Ammon's horn (tissue), 1 donor: ENCODE data around the gene PRKCE.

Source experiments
- DNase-seq: peaks from one replicate; pipeline ENCODE4 v3.0.0-alpha.2; 2016; ENCODE audit warnings: low spot score

The PRKCE gene

GRCh38 chr2:45964223-45964841 lies 312.9 kb downstream of the PRKCE start:
- peak; percentile 49 for DNase-seq

DNA sequence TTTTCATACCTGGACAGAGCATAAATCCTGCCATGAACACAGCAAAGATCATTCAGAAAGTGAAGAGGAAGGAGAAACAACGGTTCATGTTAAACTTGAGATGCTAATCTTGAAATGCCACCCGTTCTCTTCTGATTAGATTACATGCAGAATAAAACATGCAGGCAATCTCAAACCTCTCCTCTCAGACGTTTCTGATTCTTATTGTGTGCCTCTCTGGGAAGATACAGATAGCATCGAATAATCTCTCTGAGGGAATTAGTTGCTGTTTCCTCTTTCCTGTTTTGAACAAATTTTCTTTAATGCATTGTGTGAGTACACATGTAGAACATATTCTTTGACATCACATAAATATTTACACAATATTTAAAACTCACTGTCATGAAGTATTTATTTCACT lies 313.4 kb downstream of the PRKCE start:
- DNase-seq = no peak

DNA sequence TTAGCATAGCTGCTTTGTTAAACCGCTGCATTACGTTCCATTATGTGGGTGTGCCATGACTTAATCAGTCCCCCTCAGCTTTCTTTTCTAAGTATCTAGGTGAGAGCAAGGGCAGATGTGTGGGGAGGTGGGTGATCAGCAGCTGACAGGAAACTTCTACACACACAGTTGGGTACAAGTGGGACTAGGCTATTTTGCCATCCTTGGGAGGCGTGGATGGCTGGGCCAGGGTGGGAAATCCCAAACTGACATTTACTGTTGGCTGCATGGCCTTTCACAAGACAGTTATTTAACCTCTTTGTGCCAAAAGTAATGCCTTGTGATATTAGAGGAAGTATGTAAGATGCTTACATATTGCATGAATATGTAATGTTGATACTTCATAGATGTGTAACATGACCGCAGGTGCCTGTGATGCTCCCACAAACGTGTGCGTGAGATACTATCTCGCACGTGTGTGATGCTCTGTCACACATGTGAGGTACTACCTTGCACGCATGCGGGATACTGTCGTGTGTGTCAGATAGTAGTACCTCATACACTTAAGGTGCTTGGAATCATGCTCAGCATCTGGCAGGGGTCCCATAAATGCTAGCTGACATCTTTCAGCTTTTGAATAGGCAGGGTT lies 314.5 kb downstream of the PRKCE start:
- DNase-seq = no peak

DNA sequence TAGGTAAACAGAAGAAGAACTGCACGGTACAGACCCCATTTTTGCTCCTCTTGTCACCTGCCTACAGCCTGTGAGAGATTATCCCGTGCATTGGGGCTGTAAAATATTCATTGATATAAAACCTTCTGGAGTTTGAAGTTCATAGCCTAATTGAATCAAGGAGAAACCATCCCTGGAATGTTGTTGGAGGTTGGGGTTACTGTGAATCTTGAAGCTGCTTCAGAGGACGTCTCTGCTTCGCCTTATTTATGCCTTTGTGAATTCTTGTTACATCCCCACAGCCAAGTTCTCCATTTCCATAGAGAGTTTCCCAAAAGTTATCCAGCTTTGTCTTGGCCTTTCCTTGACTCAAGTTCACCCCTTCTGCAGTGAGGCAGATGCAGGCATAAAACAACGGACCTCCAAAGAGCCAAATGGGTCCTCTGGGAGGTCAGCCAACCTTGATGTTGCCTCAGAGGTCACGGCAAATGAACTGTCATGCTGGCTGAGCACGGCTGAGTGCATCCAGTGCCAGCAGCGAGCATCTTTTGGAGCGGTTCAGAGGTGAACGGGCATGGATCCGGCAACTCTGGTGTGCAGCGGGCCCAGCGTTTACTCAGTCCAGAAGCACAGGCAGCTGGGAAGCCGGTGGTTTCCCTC lies 317.6 kb downstream of the PRKCE start:
- DNase-seq = no peak

GRCh38 chr2:45973426-45973825 lies 322.0 kb downstream of the PRKCE start:
- DNase-seq = no peak

GRCh38 chr2:45974056-45974455 lies 322.6 kb downstream of the PRKCE start:
- DNase-seq = no peak

GRCh38 chr2:45974762-45975408 lies 323.4 kb downstream of the PRKCE start:
- no peak for DNase-seq

GRCh38 chr2:45975752-45976517 lies 324.5 kb downstream of the PRKCE start:
- no peak for DNase-seq

DNA sequence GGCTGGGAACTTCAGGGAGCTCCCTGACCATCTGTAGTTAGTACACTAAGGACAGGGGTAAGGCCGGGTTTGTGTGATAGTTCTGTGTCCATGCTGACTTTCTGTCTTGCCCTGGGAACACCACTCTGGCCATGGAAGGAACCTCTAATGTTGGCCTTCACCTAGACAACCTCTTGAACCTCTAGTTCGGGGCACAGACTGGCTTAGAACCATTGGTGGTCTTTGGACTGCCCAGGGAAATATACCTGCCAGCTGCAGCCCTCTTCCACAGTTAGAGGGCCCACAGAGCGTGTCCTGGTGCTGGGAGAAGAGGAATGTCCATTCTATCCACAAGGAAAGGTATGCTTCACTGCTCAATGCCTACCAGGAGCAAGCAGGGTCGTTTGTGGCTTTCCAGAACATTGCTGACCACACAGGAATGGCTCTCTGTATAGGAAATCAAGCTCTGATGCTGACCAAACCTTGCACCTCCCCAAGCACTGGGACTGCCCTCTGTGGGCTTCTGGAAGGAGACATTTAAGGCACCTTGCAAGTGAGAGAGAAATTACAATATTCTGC lies 326.9 kb downstream of the PRKCE start:
- no peak for DNase-seq

- DNase-seq = no peak
Measured at GRCh38 chr2:45979065-45979464, 327.6 kb downstream of the PRKCE start.

- DNase-seq = no peak
Measured at GRCh38 chr2:45980161-45980865, 328.8 kb downstream of the PRKCE start.

GRCh38 chr2:45981384-45981930 lies 330.0 kb downstream of the PRKCE start:
- DNase-seq = no peak

- no peak for DNase-seq
Measured at GRCh38 chr2:45982096-45982495, 330.6 kb downstream of the PRKCE start.

GRCh38 chr2:45983213-45983612 lies 331.7 kb downstream of the PRKCE start:
- DNase-seq = no peak

- DNase-seq = no peak
Measured at GRCh38 chr2:45984366-45984765, 332.9 kb downstream of the PRKCE start.

DNA sequence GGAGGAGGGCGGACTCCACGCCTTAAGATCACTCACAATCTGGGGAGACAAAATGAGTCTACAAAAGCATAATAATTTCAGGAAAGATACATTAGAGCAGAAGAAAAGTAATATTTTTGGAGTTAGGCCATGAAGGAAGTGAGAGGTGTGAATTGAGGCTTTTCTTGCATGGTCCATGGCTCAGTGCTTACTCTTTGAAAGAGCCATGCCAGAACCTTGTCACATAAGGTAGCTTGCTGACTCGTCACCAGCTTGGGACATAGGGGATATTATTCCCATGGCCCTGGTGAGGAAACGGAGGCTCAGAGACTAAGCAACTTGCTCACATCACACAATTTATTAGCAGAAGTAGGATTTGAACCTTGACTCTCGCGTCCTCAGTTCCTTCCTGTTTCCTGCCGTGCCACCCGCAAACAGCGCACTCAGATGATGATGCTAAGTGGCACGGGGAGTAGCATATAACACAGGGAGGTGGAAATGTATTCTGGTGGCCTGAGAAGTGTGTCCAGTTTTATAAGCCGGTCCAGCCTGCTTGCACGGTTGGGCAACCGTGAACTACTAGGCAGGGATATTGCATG lies 333.5 kb downstream of the PRKCE start:
- DNase-seq = no peak

GRCh38 chr2:45986509-45986908 lies 335.0 kb downstream of the PRKCE start:
- peak; percentile 21 for DNase-seq

- DNase-seq = no peak
Measured at GRCh38 chr2:45987856-45988255, 336.4 kb downstream of the PRKCE start.

DNA sequence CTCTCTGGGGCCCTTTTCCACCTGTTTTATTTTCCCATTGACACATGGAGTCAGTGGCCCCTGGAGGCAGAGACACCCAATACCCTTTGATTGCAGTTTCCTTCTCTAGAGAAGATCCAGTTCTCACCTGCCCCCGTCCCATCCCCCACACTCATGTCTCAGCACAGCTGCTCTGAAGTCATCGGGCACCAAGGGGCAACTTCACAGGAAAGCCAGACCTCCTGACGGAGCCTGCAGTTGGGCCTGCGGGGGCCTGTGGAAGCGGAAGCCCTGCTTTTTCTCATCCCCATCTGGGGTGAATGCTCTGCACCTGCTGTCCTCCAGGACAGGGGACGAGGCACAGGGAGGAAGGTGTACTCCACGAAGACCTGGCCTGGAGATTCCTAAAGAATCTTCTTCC lies 337.4 kb downstream of the PRKCE start:
- DNase-seq = no peak

DNA sequence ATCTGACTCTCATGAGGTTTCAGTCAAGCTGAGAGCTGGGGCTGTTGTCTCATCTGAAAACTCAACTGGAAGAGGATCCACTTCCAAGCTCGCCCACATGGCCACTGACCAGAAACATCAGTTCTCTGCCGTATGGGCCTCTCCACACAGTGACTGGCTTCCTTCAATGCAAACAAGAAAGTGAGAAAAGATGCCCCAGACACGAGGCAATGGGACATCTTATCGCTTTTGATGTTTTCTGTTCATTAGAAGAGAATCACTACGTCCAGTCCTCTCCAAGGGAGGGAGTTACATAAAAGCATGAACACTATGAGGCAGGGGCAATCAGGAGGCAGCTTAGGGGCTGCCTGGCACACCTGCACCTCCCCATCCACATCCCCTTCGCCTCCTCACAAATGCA lies 338.7 kb downstream of the PRKCE start:
- no peak for DNase-seq
